Amniotic stem cell (primary cell): Measurements from ENCODE around the gene BTNL8.

ENCODE experiments used
- DNase-seq: peaks from one replicate; lab custom pipeline; 2025; lab: John Stamatoyannopoulos, UW

Gene BTNL8, protein sequence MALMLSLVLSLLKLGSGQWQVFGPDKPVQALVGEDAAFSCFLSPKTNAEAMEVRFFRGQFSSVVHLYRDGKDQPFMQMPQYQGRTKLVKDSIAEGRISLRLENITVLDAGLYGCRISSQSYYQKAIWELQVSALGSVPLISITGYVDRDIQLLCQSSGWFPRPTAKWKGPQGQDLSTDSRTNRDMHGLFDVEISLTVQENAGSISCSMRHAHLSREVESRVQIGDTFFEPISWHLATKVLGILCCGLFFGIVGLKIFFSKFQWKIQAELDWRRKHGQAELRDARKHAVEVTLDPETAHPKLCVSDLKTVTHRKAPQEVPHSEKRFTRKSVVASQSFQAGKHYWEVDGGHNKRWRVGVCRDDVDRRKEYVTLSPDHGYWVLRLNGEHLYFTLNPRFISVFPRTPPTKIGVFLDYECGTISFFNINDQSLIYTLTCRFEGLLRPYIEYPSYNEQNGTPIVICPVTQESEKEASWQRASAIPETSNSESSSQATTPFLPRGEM

DNA sequence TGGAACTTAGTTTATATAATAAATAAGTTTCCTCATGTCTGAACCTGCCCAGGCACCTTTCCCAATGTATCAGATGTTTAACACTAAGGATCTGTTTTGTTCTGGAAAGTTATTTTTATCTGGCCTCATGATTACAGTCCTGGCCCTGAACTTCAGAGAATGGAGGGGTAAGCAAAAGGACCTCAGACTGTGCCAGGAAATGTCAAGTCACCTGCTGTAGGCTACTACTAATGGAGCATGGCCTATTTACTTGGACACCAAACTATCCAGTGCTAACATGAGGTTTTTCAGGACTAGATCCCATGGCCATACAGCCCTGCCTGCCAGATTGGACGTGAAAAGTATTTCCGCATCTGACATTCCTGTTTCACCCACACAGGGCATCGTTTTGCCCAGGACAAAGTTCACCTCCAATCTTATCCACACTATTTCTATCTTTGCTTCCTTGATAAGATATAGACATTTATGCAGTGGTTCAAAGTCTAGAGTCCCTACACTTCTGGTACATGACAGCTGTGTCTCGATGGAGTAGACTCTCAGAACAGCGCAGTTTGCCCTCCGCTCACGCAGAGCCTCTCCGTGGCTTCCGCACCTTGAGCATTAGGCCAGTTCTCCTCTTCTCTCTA is at the start of gene BTNL8:
Gene BTNL8, plus strand, starts transcription at position 539 of the 626 bp plus-strand sequence. CDS start 152 bp downstream, outside the sequence.
- DNase-seq: no peak

GRCh38 chr5:180849827-180850226 is 49.1 kb upstream of the BTNL8 start:
- DNase-seq: no peak

DNA sequence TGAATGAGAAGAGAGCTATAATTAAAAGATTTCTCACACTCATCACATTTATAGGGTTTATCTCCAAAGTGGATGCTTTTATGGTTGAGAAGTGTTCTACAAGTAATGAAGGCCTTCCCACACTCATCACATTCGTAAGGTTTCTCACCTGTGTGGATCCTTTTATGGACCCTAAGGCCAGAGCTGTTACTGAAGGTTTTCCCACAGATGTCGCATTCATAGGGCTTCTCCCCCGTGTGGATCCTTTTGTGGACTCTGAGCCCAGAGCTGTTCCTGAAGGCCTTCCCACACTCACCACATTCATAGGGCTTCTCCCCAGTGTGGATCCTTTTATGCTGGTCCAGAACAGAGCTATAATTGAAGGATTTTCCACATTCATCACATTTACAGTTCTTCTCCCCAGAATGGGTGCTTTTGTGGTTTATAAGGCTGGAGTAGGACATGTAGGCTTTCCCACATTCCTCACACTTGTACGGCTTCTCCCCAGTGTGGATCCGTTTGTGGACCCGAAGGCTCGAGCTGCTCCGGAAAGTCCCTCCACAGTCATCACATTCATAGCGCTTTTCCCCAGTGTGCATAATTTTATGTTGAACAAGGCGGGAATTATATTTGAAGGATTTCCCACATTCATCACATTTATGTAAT is 48.4 kb upstream of the BTNL8 start:
- no peak for DNase-seq

- DNase-seq: no peak
Measured at GRCh38 chr5:180852495-180852894, 46.5 kb upstream of the BTNL8 start.

GRCh38 chr5:180853121-180853847 is 45.7 kb upstream of the BTNL8 start:
- DNase-seq: no peak

DNA sequence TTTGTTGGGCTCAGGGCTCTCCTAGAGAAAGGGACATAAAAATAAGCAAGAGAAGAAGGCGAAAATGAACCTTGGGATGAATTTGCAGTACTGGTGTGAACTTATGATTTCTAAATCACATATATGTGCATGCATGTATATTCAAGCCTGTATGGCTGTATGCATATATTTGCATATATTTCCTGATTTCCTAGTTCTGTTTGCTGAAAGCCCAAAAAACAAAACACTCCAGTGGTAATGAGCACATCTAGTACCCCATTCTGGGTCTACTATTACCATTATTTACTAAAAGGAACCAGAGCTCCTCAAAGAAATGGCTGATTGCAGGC is 45.1 kb upstream of the BTNL8 start:
- no peak for DNase-seq

DNA sequence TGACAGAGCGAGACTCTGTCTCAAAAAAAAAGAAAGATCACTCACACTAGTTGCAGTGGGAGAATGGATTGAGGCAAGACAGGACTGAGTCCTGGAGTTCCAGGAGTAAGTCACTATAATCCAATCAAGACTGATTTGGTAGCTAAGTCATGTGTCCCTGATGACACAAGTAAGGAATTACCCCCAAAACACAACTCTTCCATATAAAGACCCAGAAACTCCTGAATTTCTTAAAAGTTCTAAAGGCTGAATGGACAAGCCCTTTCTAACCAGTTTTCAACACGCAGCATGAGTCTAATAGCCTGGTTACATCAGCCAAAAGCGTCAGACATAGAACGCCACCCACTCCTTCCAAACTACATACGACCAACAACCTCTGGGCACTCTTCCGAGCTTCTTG is 40.4 kb upstream of the BTNL8 start:
- no peak for DNase-seq

DNA sequence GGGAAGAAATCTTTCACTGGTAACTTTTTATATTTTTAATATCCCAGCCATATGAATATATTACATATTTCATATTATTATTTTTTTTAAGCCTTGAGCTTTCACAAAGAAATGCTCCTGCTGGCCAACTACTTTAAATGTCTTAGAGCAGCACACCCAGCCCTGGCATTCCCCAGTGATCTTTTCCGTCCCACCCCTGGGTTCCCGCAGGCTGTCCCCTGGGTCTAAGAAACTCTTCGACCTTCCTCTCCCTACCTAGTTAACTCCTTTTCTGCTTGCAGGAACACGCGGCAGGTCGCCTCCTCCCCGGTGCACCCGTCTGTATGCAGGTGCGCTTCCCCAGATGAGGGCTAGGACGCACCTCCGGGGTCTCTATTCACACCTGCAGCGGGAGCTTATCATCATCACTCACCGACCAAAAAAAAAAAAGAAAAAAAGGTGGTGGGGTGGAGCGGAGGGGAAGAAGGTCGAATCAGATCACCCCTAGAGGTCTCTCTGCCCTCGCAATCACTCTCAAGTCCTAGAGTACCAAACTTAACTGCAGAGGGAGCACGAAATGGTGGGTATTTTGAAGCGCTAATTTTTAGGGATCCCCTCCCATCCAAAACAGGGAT is 38.6 kb upstream of the BTNL8 start:
- no peak for DNase-seq

GRCh38 chr5:180860887-180861822 is 37.8 kb upstream of the BTNL8 start, which contains the start of gene ZFP62:
ZFP62 (minus strand) TSS chr5:180861276; CDS start chr5:180861219, 57 bp downstream.
- peak; percentile 82 for DNase-seq

DNA sequence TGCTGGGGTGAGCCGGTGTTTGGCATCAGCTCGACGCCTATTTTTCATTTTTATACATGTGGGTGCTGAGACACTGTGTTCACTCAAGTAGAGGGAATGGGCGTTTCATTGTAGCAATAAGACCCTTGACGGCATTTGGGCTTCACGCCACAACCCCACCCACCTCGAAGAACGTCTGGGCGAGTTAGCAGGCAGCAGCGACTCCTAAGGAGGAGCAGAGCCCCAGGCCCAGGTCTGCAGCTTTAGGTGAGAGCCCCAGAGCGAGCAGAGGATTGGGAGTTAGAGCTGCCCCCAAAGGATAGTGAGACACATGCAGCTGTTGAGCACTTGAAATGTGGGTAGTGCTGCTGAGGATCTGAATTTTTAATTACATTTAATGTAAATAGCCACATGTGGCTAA is 36.3 kb upstream of the BTNL8 start:
- DNase-seq: no peak

- no peak for DNase-seq
Measured at GRCh38 chr5:180865981-180866695, 32.8 kb upstream of the BTNL8 start.

GRCh38 chr5:180866985-180867384 is 32.0 kb upstream of the BTNL8 start:
- no peak for DNase-seq

- peak; percentile 3 for DNase-seq
Measured at GRCh38 chr5:180868960-180869359, 30.0 kb upstream of the BTNL8 start.

GRCh38 chr5:180869587-180869986 is 29.4 kb upstream of the BTNL8 start:
- no peak for DNase-seq

DNA sequence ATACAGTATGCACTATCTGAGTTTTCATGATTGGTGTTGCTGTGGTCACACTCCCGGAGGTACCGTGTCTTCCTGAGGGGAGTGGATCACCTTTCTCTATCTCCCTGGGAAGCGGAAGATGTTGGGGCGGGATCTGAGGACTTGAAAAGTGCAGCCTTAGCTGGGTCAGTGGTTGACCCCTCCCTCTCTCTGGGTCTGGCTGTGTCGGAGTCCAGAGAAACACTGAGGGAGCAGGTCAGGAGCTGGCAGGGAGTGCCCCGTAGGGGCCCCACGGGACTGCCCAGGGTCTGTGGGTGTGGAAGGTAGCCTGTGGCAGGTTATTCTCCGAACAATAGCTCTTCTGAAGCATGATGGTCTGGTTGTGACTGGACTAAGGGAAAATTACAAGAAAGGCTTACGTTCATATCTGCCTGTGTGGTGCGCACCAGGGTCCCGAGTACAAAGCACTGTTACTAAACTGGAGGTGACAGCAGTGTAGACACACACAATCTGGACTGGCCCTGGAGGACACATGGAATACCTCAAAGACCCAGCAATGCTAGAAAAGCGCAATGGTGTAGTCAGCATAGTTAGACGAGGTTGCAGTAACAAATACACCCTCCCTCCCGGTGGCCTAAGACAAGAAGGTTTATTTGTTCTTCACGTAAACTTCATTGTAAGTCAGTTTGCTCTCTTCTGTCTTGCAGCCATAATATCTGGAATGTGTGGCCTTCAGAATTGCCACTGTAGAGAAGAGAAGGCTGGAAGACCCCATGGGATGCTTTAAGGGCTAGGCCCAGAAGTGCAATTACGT is 28.5 kb upstream of the BTNL8 start:
- DNase-seq: no peak

DNA sequence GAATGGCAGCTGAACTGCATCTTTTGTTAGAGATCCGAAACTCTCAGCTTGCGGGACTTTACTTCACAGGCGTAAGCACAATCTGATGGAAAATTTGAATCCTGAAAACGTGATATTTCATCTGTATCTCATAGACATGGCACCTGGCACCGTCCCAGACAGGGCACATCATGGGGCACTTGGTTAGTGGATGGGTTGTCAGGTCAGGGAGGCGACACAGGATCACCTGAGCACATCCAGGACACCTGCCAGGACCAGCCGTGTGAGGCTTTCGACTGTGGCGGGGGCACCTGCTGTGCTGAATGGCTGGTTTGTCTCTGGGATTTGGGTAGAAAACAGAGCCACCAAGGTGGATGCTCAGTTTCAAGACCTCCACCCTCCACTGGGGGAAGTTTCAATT is 26.5 kb upstream of the BTNL8 start:
- DNase-seq: no peak

DNA sequence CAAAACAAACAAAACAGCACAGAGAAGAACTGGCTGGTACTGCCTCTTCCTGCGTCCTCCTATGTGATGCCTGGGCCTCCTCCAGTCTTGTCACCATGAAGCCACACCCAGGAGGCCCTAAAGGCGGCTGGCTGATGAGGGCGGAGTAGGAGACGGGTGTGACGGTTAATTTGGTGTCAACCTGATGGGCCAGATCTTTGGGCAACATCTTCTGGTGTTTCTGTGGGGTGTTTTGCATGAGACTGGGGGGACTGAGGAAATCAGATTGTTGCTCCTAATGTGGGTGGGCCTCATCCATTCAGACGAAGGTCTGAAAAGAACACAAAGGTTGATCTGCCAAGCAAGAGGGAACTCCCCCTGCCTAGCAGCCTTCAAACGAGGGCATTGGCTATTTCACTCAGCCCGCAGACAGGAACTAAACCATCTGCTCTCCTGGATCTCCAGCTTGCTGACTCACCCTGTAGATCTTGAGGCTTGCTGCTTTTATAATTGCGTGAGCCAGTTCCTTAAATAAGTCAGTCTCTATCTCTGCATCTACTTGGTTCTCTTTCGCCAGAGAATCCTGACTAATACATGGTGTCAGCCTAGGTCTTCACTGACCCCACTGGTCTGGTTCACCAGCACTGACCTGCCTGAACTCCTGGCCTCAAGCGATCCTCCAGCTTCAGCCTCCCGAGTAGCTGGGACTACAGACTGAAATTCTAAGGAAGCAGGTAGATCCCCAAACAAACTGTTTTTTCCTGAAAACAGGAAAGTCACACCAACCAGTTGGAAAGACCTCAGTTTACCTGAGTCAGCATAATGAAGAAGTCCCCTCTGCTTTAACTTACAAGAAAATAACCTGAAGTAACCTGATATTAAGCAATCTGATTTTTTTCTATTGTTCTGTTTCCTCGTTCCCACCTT is 25.1 kb upstream of the BTNL8 start:
- no peak for DNase-seq
